SK-N-SH treated with all-trans-retinoic acid at 6 μM for 48 hours (cell line): ENCODE measurements around the gene REN.

Experiments used
- ARNTL ChIP-seq: fragments of 450-650 bp; formaldehyde crosslinking; IDR thresholded peaks from 2 replicates; pipeline ENCODE4 v1.5.0; 2020; ENCODE audit warnings: low read depth, mild to moderate bottlenecking, moderate library complexity, borderline replicate concordance
- BACH2 ChIP-seq: fragments of 250-450 bp; sonication (Bioruptor Pico); IDR thresholded peaks from 2 replicates; pipeline ENCODE4 v1.9.0; 2021; ENCODE audit warnings: mild to moderate bottlenecking, borderline replicate concordance
- CREB5 ChIP-seq: fragments of 250-450 bp; sonication (Bioruptor Pico); IDR thresholded peaks from 2 replicates; pipeline ENCODE4 v1.5.1; 2020; ENCODE audit warnings: low read depth, mild to moderate bottlenecking, moderate library complexity
- CSRNP3 ChIP-seq: fragments of 250-450 bp; sonication (Bioruptor Pico); IDR thresholded peaks from 2 replicates; pipeline ENCODE4 v1.5.1; 2021; ENCODE audit warnings: mild to moderate bottlenecking, moderate library complexity
- GLIS3 ChIP-seq: fragments of 250-450 bp; sonication (Bioruptor Pico); IDR thresholded peaks from 2 replicates; pipeline ENCODE4 v1.5.0; 2020; ENCODE audit warnings: mild to moderate bottlenecking, moderate library complexity
- ISL1 ChIP-seq: fragments of 250-450 bp; sonication (Bioruptor Pico); IDR thresholded peaks from 2 replicates; pipeline ENCODE4 v2.1.2; 2022; ENCODE audit warnings: mild to moderate bottlenecking, moderate library complexity
- PPARA ChIP-seq: fragments of 250-450 bp; sonication (Bioruptor Pico); IDR thresholded peaks from 2 replicates; pipeline ENCODE4 v1.5.0; 2020; ENCODE audit warnings: mild to moderate bottlenecking, borderline replicate concordance
- RARB ChIP-seq: fragments of 250-450 bp; sonication (Bioruptor Pico); IDR thresholded peaks from 2 replicates; pipeline ENCODE4 v1.8.0; 2021; ENCODE audit warnings: mild to moderate bottlenecking, moderate library complexity
- TSHZ2 ChIP-seq: fragments of 250-450 bp; sonication (Bioruptor Pico); IDR thresholded peaks from 2 replicates; pipeline ENCODE4 v1.5.0; 2020; ENCODE audit warnings: mild to moderate bottlenecking, moderate library complexity
- ZFP3 ChIP-seq: fragments of 250-450 bp; sonication (Bioruptor Pico); IDR thresholded peaks from 2 replicates; pipeline ENCODE4 v1.5.0; 2020; ENCODE audit warnings: mild to moderate bottlenecking, moderate library complexity
- ZFP30 ChIP-seq: fragments of 450-650 bp; formaldehyde crosslinking; IDR thresholded peaks from 2 replicates; pipeline ENCODE4 v1.5.0; 2022; ENCODE audit warnings: mild to moderate bottlenecking, moderate library complexity
- ZNF8 ChIP-seq: fragments of 450-650 bp; formaldehyde crosslinking; IDR thresholded peaks from 2 replicates; pipeline ENCODE4 v1.5.0; 2020; ENCODE audit warnings: mild to moderate bottlenecking, moderate library complexity
- TF ChIP-seq, protein P1 (sequence below): fragments of 250-450 bp; sonication (Bioruptor Pico); IDR thresholded peaks from 2 replicates; pipeline ENCODE4 v1.8.0; 2020; ENCODE audit warnings: mild to moderate bottlenecking, moderate library complexity, borderline replicate concordance

- no peak for TF ChIP-seq ARNTL (CRISPR knock-in tag)
- TF ChIP-seq, protein P1, sequence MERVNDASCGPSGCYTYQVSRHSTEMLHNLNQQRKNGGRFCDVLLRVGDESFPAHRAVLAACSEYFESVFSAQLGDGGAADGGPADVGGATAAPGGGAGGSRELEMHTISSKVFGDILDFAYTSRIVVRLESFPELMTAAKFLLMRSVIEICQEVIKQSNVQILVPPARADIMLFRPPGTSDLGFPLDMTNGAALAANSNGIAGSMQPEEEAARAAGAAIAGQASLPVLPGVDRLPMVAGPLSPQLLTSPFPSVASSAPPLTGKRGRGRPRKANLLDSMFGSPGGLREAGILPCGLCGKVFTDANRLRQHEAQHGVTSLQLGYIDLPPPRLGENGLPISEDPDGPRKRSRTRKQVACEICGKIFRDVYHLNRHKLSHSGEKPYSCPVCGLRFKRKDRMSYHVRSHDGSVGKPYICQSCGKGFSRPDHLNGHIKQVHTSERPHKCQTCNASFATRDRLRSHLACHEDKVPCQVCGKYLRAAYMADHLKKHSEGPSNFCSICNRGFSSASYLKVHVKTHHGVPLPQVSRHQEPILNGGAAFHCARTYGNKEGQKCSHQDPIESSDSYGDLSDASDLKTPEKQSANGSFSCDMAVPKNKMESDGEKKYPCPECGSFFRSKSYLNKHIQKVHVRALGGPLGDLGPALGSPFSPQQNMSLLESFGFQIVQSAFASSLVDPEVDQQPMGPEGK (CRISPR knock-in tag), result no peak
- no peak for TF ChIP-seq PPARA (CRISPR knock-in tag)
- TF ChIP-seq RARB (CRISPR knock-in tag), result no peak
- no peak for TF ChIP-seq CREB5 (CRISPR knock-in tag)
- no peak for TF ChIP-seq BACH2
- TF ChIP-seq CSRNP3, result no peak
- no peak for TF ChIP-seq GLIS3 (CRISPR knock-in tag)
- no peak for TF ChIP-seq ISL1 (CRISPR knock-in tag)
- TF ChIP-seq ZFP30, result no peak
- no peak for TF ChIP-seq ZFP3 (CRISPR knock-in tag)
- TF ChIP-seq ZNF8 (CRISPR knock-in tag), result no peak
- no peak for TF ChIP-seq TSHZ2
These were observed 39.3 kb upstream of the REN start for GRCh38 chr1:204205486-204205885.
